GM20000 (cell line): ENCODE data around the gene TAPBPL.
A peak's percentile ranks its signal among the peaks of the same experiment; 100 is the strongest.
"Not testable (repeated sequence)": the region's sequence is repeated elsewhere in the genome, so short reads cannot be mapped to it uniquely, and the experiment has no call there.

Experiments
- DNase-seq: peaks from one replicate; pipeline ENCODE4 v3.0.0; 2012; ENCODE audit warnings: low spot score
- TF ChIP-seq, protein P1 (sequence below): IDR thresholded peaks from 2 replicates; pipeline ENCODE4 v1.5.1; 2012; ENCODE audit warnings: mild to moderate bottlenecking, control low read depth; ENCODE audit errors: extremely low read depth, missing control alignments

The TAPBPL gene

DNA sequence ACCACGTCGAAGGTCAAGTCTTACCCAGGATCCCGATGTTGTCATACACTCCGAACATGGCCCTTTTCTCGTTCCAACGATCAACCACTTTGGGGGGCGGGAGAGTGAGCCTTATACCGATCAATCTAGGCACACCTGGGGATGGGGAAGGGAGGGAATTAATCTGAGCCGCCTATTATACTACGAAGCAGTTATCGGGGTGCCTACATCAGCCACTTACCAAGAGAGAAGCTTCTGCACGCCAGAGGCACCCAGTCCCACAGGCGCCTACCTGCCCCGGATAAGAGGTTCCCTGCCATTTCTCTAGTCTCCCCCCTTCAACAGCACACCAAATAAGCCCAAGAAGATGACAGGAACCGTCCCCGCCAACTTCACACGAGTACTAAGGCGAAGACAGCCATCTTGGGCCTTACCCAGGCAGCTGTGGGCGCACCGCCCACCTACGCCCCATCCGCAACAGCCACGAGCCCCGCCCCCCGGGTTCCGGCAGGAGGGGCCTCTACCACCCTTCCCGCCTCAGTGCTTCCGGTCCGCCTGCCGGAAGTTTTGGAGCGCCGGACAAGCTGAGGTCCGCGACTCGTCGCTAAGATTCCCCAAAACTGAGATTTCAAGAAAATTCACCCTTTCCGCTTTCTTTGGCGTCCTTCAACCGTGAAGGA, 41.1 kb downstream of the TAPBPL start, which contains the start of gene MRPL51:
TSS of gene MRPL51 (minus strand) at position 425 of the 659 bp plus-strand sequence. CDS start at position 299, 126 bp downstream.
- peak; percentile 94 for DNase-seq
- TF ChIP-seq, protein P1, sequence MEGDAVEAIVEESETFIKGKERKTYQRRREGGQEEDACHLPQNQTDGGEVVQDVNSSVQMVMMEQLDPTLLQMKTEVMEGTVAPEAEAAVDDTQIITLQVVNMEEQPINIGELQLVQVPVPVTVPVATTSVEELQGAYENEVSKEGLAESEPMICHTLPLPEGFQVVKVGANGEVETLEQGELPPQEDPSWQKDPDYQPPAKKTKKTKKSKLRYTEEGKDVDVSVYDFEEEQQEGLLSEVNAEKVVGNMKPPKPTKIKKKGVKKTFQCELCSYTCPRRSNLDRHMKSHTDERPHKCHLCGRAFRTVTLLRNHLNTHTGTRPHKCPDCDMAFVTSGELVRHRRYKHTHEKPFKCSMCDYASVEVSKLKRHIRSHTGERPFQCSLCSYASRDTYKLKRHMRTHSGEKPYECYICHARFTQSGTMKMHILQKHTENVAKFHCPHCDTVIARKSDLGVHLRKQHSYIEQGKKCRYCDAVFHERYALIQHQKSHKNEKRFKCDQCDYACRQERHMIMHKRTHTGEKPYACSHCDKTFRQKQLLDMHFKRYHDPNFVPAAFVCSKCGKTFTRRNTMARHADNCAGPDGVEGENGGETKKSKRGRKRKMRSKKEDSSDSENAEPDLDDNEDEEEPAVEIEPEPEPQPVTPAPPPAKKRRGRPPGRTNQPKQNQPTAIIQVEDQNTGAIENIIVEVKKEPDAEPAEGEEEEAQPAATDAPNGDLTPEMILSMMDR, result no peak

DNA sequence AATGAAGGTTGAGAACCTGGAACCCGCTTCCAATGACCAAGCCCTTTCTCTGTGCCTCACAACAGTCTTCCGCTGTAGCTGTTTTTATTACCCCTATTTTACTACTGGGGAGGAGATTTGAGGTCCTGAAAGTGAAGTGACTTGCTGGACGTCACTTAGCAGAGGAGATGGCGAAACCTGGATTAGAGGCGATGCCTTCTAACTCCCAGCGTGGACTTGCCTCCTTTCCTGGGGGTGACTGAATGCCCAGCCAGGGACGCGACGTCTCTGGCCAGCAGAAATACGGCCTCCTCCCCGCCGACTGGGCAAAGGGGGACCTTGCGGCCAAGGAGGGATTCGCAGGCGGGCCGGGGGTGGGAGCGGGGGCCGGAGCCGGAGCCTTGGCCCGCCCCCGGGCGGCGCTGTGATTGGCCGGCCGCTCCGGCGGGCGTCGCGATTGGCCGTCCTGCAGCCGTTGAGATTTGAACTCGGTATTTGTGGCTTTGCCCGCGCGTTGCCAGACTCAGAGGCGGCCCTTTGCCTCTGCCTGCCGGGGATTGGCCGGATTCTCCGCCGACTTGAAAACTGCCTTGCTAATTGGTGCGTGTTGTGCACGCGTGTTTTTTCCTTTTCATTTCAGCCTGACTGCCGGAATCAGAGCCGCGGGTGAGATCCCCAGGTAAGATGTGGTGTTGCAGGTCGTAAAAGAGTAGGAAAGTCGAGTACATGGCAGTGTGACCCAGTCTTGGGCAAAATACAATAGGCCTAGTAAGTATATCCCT, 41.8 kb downstream of the TAPBPL start, which contains the start of gene NCAPD2:
TSS of gene NCAPD2 (plus strand) at position 606 of the 761 bp plus-strand sequence. CDS start 997 bp downstream, outside the sequence.
- TF ChIP-seq, protein P1, result no peak

DNA sequence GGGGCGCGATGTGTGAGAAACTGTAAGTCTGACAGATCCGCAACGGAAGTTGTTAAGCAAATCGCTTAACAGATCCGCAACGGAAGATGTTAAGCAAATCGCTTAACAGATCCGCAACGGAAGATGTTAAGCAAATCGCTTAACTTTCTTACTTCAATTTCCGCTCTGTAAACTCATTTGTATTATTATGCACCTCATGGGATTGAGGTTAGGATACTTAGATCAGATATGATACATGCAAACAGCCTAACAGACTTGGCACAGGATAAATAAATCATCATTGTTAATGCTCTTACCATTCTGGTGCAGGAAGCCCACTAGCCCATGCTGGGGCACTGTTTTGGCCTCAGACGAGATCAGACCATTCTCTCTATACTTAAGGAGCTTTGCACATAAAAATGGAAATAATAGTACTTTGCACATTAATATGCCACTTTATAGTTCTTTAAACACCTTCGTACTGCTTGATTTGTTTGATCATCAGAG, 42.5 kb downstream of the TAPBPL start:
- TF ChIP-seq, protein P1, result no peak
- no peak for DNase-seq

More for the DNA sequence above, 41.8 kb downstream of the TAPBPL start, which contains the start of gene NCAPD2:
- DNase-seq, result peak; percentile 95

DNA sequence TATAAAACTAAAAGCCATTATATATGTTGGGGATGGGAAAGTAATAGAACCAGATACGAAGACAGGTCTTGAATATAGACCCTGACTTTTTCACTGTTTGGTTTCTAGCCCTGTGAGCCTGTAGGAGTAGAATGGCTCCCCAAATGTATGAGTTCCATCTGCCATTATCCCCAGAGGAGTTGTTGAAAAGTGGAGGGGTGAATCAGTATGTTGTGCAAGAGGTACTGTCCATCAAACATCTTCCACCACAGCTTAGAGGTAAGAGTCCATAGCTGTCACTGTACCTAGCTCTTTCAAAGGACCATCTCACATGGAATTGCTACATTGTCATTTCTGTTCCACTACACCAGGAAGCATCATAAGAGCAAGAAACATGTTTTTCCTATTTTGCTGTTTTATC, 43.1 kb downstream of the TAPBPL start:
- TF ChIP-seq, protein P1, result no peak
- DNase-seq, result no peak

DNA sequence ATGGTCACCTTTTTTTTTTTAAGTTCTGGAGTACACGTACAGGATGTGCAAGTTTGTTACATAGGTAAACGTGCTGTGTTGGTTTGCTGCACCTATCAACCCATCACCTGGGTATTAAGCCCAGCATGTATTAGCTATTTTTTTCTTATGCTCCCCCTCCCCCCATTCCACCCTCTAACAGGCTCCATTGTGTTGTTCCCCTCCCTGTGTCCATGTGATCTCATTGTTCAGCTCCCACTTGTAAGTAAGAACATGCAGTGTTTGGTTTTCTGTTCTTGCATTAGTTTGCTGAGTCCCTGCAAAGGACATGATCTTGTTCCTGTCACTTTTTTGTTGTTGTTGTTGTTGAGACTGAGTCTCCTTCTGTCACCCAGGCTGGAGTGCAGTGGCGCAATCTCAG, 45.4 kb downstream of the TAPBPL start:
- not testable (repeated sequence) for DNase-seq

DNA sequence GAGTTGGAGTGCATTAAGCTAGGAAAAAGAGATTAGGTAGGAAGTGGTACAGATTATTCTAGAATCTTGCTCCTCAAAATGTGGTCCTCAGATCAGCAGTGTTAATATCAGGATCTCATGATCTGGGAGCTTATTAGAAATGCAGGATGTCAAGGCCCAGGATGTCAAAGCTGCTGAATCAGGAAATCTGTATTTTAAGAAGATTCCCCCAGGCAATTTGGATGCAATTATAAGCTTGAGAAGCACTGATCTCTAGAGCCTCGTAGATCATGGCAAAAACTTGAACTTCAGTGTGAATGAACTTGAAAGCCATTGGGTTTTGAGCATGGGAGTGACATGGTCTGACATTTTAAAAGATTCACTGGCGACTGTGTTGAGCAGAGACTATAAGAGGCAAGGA, 48.6 kb downstream of the TAPBPL start:
- no peak for DNase-seq
- TF ChIP-seq, protein P1, result no peak

DNA sequence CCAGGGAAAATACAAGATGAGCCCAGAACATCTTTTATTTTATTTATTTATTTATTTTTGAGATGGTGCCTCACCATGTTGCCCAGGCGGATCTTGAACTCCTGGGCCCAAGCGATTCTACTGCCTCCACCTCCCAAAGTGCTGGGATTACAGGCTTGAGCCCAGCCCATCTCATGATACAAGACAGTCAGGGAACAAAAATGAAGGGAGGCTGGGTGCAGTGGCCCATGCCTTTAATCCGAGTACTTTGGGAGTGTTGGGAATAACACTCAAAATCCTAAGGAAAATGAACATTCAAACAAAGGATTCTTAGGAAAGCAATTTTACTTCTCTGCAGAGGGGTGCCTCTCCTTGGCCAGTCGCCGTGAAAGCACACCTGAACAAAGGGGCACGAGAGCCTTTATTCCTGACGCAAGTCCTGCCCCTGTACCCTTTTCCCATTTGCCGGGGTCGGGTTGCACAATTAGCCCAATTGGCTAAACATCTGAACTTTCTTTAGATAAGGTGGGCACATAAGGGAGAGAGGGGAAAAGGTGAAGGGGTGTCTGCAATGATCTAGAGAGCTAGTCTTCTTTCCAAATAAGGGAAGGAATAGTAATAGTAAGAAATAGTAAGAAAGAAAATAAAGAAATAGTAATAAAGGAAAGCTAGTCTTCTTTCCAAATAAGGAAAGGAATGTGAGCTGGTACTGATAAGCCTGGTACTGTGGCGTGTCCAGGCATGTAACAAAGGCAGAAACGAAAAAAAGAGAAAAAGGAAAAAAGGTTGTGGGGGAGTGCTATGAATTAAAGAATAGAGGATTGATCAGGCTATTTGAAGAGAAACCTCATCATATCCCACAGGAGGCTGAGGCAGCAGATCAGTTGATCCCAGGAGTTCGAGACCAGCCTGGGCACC, 55.5 kb downstream of the TAPBPL start:
- DNase-seq, result no peak
- TF ChIP-seq, protein P1, result no peak
